Hippocampal formation (tissue), 2 donors: Measurements from ENCODE around the gene PTRH1.

ENCODE experiments used
- DNase-seq, 2 donors: peaks; one replicate each; lab custom pipeline; 2025; lab: John Stamatoyannopoulos, UW

Gene PTRH1

DNA sequence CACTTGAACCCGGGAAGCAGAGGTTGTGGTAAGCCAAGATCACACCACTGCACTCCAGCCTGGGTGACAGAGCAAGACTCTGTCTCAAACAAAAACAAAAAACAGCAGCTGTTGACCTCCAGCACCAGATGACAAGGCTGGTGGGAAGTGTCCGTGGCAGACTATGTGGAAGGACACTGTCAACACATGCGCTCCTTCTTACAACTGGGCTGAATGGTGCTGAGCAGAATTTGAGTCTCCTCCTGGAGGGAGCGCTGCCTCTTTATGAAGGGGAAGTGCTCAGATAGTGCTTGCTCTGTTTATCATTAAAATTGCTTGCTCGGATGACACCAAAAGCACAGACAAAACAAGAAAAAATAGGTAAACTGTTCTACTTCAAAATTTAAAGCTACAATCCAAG lies 17.9 kb downstream of the PTRH1 start:
- DNase-seq, result no peak

DNA sequence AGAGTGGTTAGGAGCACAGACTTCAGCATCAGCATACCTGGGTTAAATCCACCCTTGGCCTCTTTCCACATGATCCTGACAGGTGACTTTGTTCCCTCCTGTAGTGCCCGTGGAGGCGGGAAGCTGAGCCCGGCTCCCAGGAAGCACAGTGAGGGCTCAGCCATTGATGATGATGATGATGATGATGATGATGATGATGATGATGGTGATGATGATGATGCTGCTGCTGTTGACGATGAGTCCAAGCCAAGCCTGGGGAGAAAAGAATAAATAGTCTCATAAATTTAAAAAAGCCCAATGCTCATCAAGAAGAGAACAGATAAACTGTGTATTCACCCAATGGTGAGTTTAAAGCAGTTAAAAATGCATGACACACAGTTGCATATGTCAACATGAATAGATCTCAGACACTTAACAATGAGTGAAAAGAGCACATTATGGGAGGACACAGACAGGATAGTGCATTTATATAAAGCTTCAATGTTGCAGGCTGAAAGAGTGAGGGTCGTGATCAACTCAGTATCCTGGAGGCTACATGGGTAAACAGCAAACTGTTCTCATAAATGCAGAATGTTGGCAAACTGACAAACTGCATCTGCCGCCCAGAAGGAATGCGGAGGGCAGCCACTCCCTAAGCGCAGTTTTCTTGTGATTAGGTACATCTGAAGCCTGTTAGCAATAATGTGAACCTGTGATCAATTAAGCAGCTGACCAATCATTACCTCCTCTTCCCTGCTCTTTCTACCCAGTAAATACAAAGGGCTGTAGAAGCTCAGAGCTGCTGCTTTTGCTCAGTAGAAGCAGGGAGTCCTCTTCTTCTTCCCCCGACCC lies 20.4 kb downstream of the PTRH1 start:
- no peak for DNase-seq

GRCh38 chr9:127693697-127694096 lies 21.8 kb downstream of the PTRH1 start:
- DNase-seq, result no peak

GRCh38 chr9:127693143-127693542 lies 22.3 kb downstream of the PTRH1 start:
- DNase-seq, result peak in 1 of 2 donors; percentile 45

- no peak for DNase-seq
These were observed 23.4 kb downstream of the PTRH1 start for GRCh38 chr9:127692071-127692470.

DNA sequence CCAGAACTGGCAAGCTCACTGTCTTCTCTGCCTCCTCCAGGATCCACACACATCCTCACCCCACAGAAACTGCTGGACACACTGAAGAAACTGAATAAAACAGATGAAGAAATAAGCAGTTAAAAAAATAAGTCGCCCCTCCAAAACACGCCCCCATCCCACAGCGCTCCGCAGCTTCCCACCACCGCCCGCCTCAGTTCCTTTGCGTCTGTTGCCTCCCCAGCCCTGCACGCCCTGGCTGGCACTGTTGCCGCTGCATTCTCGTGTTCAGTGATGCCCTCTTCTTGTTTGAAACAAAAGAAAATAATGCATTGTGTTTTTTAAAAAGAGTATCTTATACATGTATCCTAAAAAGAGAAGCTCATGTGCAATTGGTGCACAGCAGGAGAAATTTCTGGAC lies 24.7 kb downstream of the PTRH1 start:
- no peak for DNase-seq

DNA sequence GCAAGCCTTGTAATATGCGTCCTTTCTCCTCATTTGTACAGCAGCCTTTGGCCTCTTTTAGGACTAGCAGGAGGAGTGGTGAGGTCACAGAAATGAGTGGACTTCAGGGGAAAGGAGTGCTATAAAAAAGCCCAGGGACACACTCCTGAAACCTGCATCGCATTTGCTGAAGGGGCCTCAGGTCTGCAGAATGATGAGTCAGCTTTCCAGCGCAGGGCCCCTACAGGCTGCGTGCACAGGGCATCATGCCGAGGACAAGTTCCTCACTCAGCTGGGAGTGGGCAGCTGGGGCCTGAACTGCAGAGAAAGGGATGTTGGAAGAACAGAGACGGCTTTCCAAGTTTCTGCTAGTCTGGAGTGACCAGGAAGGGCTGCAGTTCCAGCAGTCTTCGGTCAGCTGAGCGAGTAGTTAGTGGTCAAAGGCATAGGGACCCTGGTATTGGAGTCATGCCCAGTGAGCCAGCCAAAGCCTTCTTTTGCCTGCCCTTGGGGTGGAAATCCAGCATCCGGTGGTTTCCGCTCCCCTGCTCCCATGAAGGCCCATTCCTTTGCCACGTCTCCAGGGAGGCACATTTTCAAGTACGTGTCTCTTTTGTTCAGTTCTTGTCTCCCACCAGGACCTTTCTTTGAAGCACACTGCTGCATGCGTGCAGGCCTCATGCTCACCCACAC lies 26.0 kb downstream of the PTRH1 start:
- DNase-seq, result no peak

DNA sequence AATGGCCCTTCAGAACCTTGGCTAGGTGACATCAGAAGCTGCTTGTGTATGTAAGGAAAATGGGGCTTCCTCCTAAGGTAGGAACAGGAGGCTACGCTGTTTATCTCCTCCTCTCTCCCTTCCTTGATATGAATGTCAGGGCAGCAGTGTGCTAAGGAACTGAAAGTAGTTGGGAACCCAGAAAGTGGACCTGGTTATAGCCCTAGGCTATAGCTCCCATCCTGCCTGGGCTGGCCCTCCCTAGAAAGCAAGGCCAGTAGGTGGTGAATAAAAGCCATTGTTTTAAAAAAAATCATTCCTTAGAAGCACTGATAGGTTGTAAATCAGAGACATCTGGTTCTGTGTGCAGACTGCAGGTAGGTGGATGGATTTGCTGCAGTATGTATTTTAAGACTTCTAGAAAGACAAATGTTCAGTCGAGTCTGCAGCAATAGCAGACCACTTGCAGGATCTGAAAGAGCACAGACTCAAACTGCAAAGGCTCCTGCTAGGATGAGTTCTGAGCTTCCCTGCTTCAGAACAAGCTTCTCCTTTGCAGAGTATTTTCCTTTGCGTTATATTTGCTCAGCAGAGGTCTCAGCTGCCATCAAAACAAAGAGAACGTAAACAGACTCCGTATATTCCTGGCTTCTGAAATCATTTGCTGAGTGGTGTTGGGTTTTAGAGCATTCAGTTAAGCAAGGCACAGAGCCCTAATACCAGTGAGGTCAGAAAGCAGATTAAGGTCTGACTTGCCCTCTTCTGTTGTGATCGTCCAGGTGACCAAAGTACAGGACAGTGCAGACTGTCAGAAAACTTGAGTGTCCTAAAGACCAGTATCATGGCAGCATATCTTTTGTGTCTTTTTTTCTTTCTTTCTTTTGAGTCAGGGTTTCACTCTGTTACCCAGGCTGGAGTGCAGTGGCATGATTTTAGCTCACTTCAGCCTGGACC lies 28.7 kb downstream of the PTRH1 start:
- DNase-seq, result no peak

GRCh38 chr9:127684576-127684975 lies 30.9 kb downstream of the PTRH1 start:
- DNase-seq, result no peak

GRCh38 chr9:127683723-127684122 lies 31.7 kb downstream of the PTRH1 start:
- no peak for DNase-seq

GRCh38 chr9:127682351-127683136 lies 32.9 kb downstream of the PTRH1 start:
- no peak for DNase-seq

GRCh38 chr9:127680846-127681245 lies 34.6 kb downstream of the PTRH1 start:
- DNase-seq, result no peak

DNA sequence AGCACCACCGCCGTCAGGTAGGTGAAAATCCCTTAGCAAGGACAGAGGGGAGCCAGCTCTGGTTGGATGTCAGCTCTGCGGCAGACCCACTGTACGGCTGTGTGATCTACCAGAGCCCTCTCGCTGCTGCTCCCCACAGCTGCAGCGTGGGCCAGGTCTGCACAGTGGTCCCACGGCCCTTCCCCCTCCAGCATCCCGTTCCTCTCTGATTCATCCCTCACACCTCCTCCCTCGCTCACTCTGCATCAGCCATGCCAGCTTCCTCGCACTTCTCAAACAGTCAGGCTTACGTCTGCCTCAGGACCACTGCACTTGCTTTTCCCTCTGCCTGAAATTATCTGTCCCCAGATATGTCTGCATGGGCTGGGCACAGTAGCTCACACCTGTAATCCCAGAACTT lies 35.2 kb downstream of the PTRH1 start:
- no peak for DNase-seq

DNA sequence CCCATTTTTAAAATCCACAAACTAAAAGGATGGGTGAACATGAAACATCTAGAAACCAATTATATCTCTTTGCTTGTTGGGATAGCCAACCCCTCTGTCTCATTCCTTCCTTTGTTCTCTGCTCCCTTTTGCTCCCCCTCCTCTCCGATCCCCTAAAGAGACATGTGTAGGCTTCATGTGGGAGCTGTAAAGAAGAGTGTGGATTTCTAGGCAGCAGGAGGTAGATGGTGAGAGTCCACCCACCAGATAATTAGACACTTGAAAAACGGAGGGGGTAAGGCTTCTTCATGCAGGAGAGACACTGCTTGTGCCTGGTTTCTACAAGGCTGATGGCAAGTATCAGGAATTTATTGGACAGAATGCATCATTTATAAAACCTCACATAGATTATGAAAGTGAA lies 36.0 kb downstream of the PTRH1 start:
- peak in 1 of 2 donors; percentile 32 for DNase-seq

DNA sequence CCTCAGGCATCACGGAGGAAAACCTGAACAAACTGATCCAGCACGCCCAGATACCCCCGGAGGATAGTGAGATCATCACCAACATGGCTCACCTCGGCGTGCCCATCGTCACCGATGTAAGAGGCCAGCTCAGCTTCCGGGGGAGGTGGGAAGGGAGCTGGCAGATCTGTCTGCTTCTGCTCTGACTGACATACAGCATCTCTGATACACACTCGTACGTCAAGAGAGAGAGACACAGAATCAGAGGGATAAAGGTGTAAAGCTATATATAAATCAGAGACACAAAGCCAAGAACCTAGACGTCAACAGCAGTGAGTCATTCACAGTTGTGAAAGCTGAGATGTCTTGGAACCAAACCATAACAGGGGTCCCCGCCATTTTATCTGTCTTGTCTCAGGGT lies 38.8 kb downstream of the PTRH1 start:
- DNase-seq, result no peak

DNA sequence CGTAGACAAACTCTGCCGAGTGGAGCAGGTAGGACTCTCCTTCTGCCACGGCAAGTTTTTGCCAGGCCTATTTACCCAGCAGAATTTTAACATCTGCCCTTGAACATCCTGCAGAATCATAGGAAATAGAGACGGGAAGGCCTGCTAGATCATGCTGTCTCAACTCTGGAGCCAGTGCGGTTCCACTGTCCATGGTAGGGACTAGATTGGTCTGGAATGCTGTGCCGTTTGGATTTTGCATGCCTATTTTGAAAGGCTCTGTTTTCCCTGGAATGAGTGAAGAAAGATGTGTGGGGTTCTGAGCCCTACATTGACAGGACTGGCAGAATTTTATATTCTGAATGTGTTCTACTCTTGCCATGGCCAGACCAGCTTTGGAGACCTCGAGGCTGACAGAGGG lies 42.2 kb downstream of the PTRH1 start:
- no peak for DNase-seq

DNA sequence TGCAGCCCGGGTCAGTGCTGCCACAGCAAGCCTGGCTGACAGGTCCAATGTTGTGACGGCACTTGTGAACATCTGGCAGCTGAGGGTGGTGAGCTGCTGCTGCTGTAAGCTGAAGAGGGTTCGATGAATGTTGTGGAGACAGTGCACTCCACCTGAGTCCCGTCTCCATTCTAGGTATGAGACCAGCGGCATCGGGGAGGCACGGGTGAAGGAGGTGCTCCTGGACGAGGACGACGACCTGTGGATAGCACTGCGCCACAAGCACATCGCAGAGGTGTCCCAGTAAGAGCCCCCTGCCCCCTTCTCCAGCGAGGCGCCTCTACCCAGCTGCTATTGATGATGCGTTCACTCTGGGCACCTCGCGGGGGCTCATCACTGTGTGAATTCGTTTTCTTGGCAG lies 47.6 kb downstream of the PTRH1 start:
- DNase-seq, result no peak

- DNase-seq, result no peak
These were observed 48.2 kb downstream of the PTRH1 start for GRCh38 chr9:127667127-127667844.

- DNase-seq, result peak in 1 of 2 donors; percentile 9
These were observed 50.6 kb downstream of the PTRH1 start for GRCh38 chr9:127664678-127665507.

GRCh38 chr9:127664324-127664677 lies 51.2 kb downstream of the PTRH1 start:
- no peak for DNase-seq
